Sigmoid colon (tissue), 7 donors: ENCODE results near the gene BATF3. TPM values are rescaled to one million over a fixed set of nuclear protein-coding genes. Genes with fewer than 3 reads are reported as not detected.

ENCODE experiments used
- DNase-seq: peaks from one replicate; pipeline ENCODE4 v3.0.0-alpha.2; 2019
- H3K27ac ChIP-seq, 4 donors: fragments of 200-600 bp; sonication (generic); one replicate each; pipeline ENCODE4 v1.5.1; 2016 to 2019; ENCODE audit warnings: mild to moderate bottlenecking in 1 of 4
- H3K27me3 ChIP-seq, 3 donors: fragments of 200-600 bp; sonication (generic); one replicate each; pipeline ENCODE4 v1.5.1; 2019; ENCODE audit warnings: mild to moderate bottlenecking in 1 of 3
- H3K36me3 ChIP-seq, 4 donors: fragments of 200-600 bp; sonication (generic); one replicate each; pipeline ENCODE4 v1.5.1; 2016 to 2019
- H3K4me1 ChIP-seq, 4 donors: fragments of 200-600 bp; sonication (generic); one replicate each; pipeline ENCODE4 v1.5.1; 2017 to 2019
- H3K4me3 ChIP-seq, 4 donors: fragments of 200-600 bp; sonication (generic); one replicate each; pipeline ENCODE4 v1.5.1; 2017 to 2019; ENCODE audit warnings: mild to moderate bottlenecking in 2 of 4, moderate library complexity in 1 of 4
- H3K9me3 ChIP-seq, 4 donors: fragments of 200-600 bp in 3 of 4; sonication (generic) in 3 of 4; one replicate each; pipeline versions ENCODE4 v1.5.1 to v1.6.1; 2013 to 2019
- CTCF ChIP-seq, 4 experiments: fragments of 450-650 bp in 3 of 4; fragments of 200-600 bp in 1 of 4; IDR thresholded peaks; one replicate each; pipeline ENCODE4 v1.5.1; 2016 to 2019; ENCODE audit warnings: antibody characterized with exemption in 4 of 4, mild to moderate bottlenecking in 3 of 4, moderate library complexity in 2 of 4
- EP300 ChIP-seq, 4 donors: sonication (generic); formaldehyde crosslinking; IDR thresholded peaks; one replicate each; pipeline ENCODE4 v1.6.1; 2017; ENCODE audit warnings: antibody characterized with exemption in 4 of 4
- POLR2A ChIP-seq, 2 donors: fragments of 450-650 bp; IDR thresholded peaks; one replicate each; pipeline ENCODE4 v1.6.1; 2016; ENCODE audit warnings: antibody characterized with exemption in 2 of 2, mild to moderate bottlenecking in 2 of 2, moderate library complexity in 2 of 2
- POLR2AphosphoS5 ChIP-seq, 4 donors: sonication (generic); formaldehyde crosslinking; IDR thresholded peaks; one replicate each; pipeline ENCODE4 v1.6.1; 2017; ENCODE audit warnings: antibody characterized with exemption in 4 of 4
- WGBS, 2 donors: extraction: QIAGEN DNeasy Blood & Tissue Kit; methylation state at CpG; one replicate each; pipeline ENCODE4 v1.1.7; 2013; 5-methylcytosine and 5-hydroxymethylcytosine counted together
- intact Hi-C: fragments of 100-400 bp; cut with DNase I; formaldehyde crosslinking; loops from one replicate; pipeline ENCODE4 v1.15.1; 2023
- polyA plus RNA-seq, 3 donors: library from polyadenylated mRNA; stranded (reverse); fragments of 200-250 nt; gene quantifications; one replicate each; pipeline ENCODE4 v1.2.3, GENCODE V29; 2013
- total RNA-seq, 4 donors: library from RNA; depleted of rRNA; stranded (reverse); fragments of >200 nt; gene quantifications; one replicate each; pipeline ENCODE4 v1.1.0, GENCODE V29; 2016
- donor health status: healthy with polysubstance abuse.
- donor health status: Bipolar disorder and iron deficiency.
- donor health status: healthy.

The BATF3 gene
- total and polyA plus RNA-seq, 7 donors = 1.8 to 10.0 (median 3.3) TPM

DNA sequence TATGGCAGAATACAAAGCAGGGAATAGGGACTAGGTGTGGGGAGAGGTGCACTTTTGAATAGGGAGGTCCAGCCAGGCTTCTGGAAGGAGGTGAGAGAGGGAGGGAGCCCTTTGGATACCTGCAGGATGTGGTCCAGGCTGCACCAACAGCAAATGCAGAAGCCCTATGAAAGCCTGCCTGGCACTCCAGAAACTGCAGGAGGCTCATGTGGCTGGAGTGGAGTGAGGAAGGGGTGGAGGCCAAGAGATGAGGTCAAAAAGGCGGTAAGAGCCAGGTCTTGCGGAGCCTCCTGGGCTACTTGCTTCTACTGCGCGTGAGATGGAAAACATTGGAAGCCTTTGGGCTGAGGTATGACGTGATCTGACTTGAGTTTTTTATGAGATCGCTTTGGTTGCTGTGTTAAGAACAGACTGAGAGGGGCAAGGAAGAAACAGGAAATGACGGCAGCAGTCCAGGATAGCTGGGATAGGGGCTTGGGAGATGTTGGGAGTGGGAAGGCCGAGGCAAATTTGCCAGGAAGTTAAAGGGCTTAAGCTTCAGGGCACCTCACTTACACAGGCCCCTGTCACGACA is 4.4 kb upstream of the BATF3 start:
- no peaks in the 10 kb centered on the region for H3K9me3 ChIP-seq
- peaks cover 0 to 21% (median 18%) of the 10 kb centered on the region in 4 donors for H3K4me1 ChIP-seq
- TF ChIP-seq EP300 (IDR thresholded peaks at IDR 0.05) (no peak), POLR2AphosphoS5 (IDR thresholded peaks at IDR 0.05) (no peak), POLR2A (IDR thresholded peaks at IDR 0.05) (no peak), CTCF (IDR thresholded peaks at IDR 0.05) (no peak)
- no peaks in the 10 kb centered on the region for H3K27me3 ChIP-seq
- DNase-seq = no peak
- no peak overlapping the region for H3K4me3 ChIP-seq
- H3K27ac ChIP-seq = no peak overlapping the region
- no peaks in the 10 kb centered on the region for H3K36me3 ChIP-seq
- intact Hi-C loops = no loop called here
- 80 to 83% methylated on average over 9 of the region's 9 CpGs for WGBS, 2 donors

DNA sequence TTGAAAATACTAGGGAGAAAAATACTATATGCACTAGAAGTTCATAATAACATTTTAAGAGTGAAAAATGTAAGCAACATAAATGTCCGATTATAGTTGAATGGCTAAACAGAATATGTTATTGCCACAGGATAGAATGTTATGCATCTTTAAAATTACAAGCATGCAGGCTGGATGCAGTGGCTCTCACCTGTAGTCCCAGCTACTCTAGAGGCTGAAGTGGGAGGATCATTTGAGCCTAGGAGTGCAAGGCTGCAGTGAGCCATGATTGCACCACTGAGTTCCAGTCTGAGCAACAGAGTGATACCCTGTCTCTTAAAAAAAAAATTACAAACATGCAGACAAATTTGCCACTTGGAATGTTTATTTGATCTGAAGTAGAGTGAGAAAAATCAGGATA is 3.0 kb upstream of the BATF3 start:
- 15 to 73% methylated on average over 1 of the region's 1 CpG for WGBS, 2 donors
- no peak for DNase-seq
- no peaks in the 10 kb centered on the region for H3K27me3 ChIP-seq
- no peaks in the 10 kb centered on the region for H3K9me3 ChIP-seq
- TF ChIP-seq POLR2AphosphoS5 (IDR thresholded peaks at IDR 0.05) = no peak
- TF ChIP-seq CTCF (IDR thresholded peaks at IDR 0.05) = no peak
- TF ChIP-seq POLR2A (IDR thresholded peaks at IDR 0.05) = no peak
- TF ChIP-seq EP300 (IDR thresholded peaks at IDR 0.05) = no peak
- peaks cover 0 to 30% (median 24%) of the 10 kb centered on the region in 4 donors for H3K4me1 ChIP-seq
- intact Hi-C loops = no loop called here
- no peak overlapping the region for H3K4me3 ChIP-seq
- no peaks in the 10 kb centered on the region for H3K36me3 ChIP-seq
- H3K27ac ChIP-seq = no peak overlapping the region

DNA sequence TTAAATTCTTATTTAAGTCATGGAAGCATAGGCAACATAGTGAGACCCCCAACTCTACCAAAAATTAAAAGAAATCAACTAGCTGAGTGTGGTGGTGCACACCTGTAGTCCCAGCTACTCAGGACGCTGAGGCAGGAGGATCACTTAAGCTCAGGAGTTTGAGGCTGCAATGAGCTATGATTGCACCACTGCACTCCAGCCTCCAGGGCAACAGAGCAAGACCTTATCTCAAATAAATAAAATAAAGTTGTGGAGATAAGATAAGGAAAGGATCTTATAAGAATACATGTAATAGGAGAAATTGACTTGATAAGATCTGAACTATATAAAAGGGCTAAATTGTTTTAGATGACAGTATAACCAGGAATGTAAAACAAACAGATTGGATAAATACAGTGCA is 2.3 kb upstream of the BATF3 start:
- peaks cover 0 to 30% (median 24%) of the 10 kb centered on the region in 4 donors for H3K4me1 ChIP-seq
- no peak for TF ChIP-seq POLR2A (IDR thresholded peaks at IDR 0.05)
- no peak for TF ChIP-seq POLR2AphosphoS5 (IDR thresholded peaks at IDR 0.05)
- TF ChIP-seq CTCF (IDR thresholded peaks at IDR 0.05) = no peak
- TF ChIP-seq EP300 (IDR thresholded peaks at IDR 0.05) = no peak
- H3K4me3 ChIP-seq = no peak overlapping the region
- no peaks in the 10 kb centered on the region for H3K9me3 ChIP-seq
- no peak for DNase-seq
- no peaks in the 10 kb centered on the region for H3K27me3 ChIP-seq
- no peaks in the 10 kb centered on the region for H3K36me3 ChIP-seq
- WGBS, 2 donors = 18 to 59% methylated on average over 1 of the region's 1 CpG
- intact Hi-C loops = loop anchor here (2.0 kb wide), 1 partner anchor 37 kb away; no protein-coding TSS in a partner anchor
- H3K27ac ChIP-seq = no peak overlapping the region

GRCh38 chr1:212700892-212701819 is 1.5 kb upstream of the BATF3 start:
- 7 to 9% methylated on average over 27 of the region's 27 CpGs for WGBS, 2 donors
- Histone ChIP-seq H3K36me3 (no peaks in the 10 kb centered on the region), H3K4me1 (peaks cover 0 to 30% (median 24%) of the 10 kb centered on the region in 4 donors), H3K9me3 (no peaks in the 10 kb centered on the region), H3K27ac (peak overlapping the region; percentile 60 to 75 (median 72)), H3K27me3 (no peaks in the 10 kb centered on the region), H3K4me3 (peak overlapping the region; percentile 45 to 65 (median 55))
- intact Hi-C loops = loop anchor here (2.0 kb wide), 1 partner anchor 36 kb away; no protein-coding TSS in a partner anchor
- no peak for TF ChIP-seq CTCF (IDR thresholded peaks at IDR 0.05)
- no peak for TF ChIP-seq POLR2A (IDR thresholded peaks at IDR 0.05)
- TF ChIP-seq EP300 (IDR thresholded peaks at IDR 0.05) = no peak
- TF ChIP-seq POLR2AphosphoS5 (IDR thresholded peaks at IDR 0.05) = no peak
- peak; percentile 83 for DNase-seq
